ENCODE results near the gene GSTA4.

GSTA4 gene

DNA sequence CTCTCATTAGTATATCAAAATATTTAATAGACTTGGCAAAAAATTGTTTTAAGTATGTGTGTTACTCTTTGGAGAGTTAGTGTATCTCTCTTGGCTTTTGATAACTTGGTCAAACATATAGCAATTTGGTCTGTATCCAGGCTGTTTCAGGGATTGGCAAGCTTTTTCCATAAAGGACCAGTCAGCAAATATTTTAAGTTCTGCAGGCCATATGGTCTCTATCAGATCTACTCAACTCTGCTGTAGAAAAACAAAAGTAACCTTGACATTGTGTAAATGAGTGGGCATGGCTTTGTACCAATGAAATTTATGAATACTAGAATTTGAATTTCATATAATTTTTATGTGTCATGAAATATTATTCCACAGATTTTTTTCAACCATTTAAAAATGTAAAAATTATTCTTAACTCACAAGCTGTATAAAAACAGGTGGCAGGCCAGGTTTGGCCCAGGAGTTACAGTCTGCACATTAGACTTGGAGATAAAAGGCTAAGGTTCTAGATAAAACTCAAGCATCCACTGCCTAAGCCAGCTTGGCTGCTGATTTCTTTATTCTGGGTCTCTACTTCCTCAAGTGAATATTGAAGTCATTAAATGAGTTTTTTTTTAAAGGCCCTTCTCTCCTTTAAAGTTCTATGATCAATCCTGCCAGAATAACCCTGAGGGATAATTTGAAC is 13.7 kb downstream of the GSTA4 start:
- no peak overlapping the region for H3K4me3 ChIP-seq
- no peak overlapping the region for H3K27ac ChIP-seq
- DNase-seq (ENCODE audit: low spot score) = no peak
- TF ChIP-seq, protein P1, sequence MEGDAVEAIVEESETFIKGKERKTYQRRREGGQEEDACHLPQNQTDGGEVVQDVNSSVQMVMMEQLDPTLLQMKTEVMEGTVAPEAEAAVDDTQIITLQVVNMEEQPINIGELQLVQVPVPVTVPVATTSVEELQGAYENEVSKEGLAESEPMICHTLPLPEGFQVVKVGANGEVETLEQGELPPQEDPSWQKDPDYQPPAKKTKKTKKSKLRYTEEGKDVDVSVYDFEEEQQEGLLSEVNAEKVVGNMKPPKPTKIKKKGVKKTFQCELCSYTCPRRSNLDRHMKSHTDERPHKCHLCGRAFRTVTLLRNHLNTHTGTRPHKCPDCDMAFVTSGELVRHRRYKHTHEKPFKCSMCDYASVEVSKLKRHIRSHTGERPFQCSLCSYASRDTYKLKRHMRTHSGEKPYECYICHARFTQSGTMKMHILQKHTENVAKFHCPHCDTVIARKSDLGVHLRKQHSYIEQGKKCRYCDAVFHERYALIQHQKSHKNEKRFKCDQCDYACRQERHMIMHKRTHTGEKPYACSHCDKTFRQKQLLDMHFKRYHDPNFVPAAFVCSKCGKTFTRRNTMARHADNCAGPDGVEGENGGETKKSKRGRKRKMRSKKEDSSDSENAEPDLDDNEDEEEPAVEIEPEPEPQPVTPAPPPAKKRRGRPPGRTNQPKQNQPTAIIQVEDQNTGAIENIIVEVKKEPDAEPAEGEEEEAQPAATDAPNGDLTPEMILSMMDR (IDR thresholded peaks at IDR 0.05) = no peak

DNA sequence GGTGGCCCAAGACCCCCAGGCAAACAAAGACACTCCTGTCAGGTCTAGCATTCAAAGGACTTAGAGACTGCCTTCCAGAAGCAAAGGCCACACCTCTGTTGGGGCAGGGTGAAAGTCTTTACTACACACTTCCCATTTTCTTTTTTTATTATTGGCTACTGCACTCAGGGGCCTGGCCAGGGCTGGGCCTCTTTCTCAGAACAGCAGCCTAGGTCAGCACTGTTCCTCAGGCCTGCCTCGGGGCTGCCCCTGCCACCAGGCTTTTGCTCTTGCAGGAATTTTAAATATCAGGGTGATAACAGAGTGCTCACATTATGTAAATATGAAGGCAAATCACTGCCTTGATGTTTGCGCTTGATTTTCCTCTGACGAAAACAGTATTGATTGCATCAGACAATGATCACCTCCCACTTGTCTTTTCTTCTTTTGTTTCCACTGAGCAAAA is 18.5 kb downstream of the GSTA4 start:
- H3K4me3 ChIP-seq = no peak overlapping the region
- TF ChIP-seq, protein P1 (IDR thresholded peaks at IDR 0.05) = no peak
- DNase-seq (ENCODE audit: low spot score) = no peak
- H3K27ac ChIP-seq = no peak overlapping the region

DNA sequence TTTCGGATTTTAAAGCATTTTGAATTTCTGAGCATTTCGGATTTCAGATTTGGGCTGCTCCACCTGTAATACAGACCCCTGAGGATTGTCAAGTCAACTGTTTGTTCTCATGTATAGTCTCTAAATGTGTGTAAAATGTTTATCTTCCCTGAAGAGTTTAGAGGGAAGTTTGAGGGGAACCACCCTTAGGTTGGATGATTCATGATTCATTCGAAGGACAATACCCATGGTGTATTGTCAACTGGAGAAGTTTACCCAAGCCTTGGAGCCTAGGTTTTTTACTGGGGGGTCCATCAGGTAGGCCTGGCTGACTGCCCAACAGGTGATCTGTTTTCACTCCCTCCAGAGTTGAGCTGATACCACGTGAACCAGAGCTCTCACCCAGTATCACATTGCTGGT is 18.9 kb downstream of the GSTA4 start:
- no peak for DNase-seq (ENCODE audit: low spot score)
- TF ChIP-seq, protein P1 (IDR thresholded peaks at IDR 0.05) = no peak
- Histone ChIP-seq H3K27ac (no peak overlapping the region), H3K4me3 (no peak overlapping the region)

DNA sequence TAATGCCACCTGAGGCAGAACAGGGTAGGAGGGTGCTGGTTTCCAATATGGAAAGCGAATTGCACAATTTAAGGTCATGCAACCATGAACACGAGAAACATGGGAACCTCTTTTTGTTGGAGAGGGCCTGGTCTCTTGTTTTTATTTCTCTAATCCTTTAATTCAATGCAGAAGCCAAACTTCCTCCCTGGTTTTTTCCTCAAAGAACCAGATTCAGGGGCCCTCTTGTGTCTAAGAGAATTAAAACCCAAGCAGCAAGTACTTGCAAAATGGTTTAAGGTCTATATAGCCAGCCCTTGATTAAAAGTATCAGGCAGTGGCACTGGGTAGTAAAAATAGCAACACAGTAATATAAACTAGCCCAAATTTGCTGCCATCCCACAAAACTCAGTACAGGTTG is 19.5 kb downstream of the GSTA4 start:
- Histone ChIP-seq H3K27ac (no peak overlapping the region), H3K4me3 (no peak overlapping the region)
- no peak for DNase-seq (ENCODE audit: low spot score)
- TF ChIP-seq, protein P1 (IDR thresholded peaks at IDR 0.05) = no peak

DNA sequence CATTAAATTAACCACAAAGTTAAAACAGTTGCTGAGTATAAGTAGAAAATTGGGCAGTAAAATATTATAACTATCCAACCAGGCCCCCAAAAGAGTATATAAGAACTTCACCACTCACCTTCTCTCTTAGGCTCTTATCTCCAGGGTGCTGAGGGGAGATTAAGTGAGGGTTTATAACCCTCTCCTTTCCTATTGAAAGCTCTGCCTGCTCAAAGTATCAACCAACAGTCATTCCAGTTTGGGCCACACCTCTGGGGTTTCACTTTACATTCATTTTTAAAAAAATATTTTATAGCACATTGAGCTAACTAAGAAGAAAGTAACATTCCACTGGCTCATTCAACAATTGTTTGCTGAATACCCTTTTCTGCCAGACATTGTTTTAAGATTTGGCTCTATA is 22.1 kb downstream of the GSTA4 start:
- H3K27ac ChIP-seq = no peak overlapping the region
- no peak for DNase-seq (ENCODE audit: low spot score)
- TF ChIP-seq, protein P1 (IDR thresholded peaks at IDR 0.05) = no peak
- no peak overlapping the region for H3K4me3 ChIP-seq

DNA sequence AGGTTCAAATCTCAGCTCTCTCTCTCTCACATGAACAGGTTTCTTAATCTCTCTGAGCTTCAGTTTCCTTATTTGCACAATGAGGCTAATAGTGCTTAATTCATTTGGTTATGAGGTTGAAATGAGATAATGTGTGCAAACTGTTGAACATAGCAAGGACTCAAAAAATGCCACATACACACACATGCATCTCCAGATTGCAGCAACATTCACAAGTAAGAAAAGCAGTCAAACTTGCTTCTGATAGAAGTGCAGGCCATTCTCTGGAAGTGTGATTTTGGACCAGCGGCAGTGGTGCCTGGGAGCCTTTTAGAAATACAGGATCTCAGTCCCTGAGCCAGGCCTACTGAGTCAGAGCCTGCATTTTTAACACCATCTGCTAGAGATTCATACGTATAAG is 25.7 kb downstream of the GSTA4 start:
- TF ChIP-seq, protein P1 (IDR thresholded peaks at IDR 0.05) = no peak
- Histone ChIP-seq H3K4me3 (no peak overlapping the region), H3K27ac (no peak overlapping the region)
- no peak for DNase-seq (ENCODE audit: low spot score)

DNA sequence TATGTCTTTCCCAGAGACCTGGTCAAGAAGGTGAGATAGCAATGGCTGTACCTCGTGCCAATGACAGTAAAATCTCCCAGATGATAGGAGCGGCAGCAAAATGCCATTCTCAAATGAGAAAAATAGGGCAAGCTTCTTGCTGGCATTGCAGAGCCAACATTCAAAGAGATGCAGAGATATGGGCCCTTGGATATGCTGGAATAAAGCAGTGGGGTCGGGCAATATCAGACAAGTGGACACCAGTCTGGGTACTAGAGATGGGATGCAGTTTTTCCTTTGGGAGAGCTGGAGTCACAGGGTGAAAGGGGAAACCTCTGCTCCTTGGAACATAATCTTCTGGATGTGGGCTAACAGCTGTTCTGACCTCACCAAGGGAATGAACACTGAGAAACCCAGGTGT is 29.0 kb downstream of the GSTA4 start:
- no peak overlapping the region for H3K27ac ChIP-seq

More for the DNA sequence above, 29.0 kb downstream of the GSTA4 start:
- DNase-seq (ENCODE audit: low spot score) = no peak
- no peak overlapping the region for H3K4me3 ChIP-seq
- TF ChIP-seq, protein P1 (IDR thresholded peaks at IDR 0.05) = no peak

Data from coronary artery (tissue), 2 donors.